HG03064 (cell line): ENCODE measurements around the gene OPN5.

Experiments used
- ATAC-seq: cut with Tn5 transposase; IDR thresholded peaks from one replicate; pipeline ENCODE4 v1.9.1; 2021; ENCODE audit warnings: low read depth; ENCODE audit not compliant: unreplicated experiment

Gene OPN5

GRCh38 chr6:47852727-47853126 lies 70.9 kb downstream of the OPN5 start:
- ATAC-seq, result no peak

GRCh38 chr6:47853766-47854165 lies 71.9 kb downstream of the OPN5 start:
- ATAC-seq, result no peak

GRCh38 chr6:47854971-47855370 lies 73.1 kb downstream of the OPN5 start:
- ATAC-seq, result no peak

GRCh38 chr6:47859175-47859574 lies 77.3 kb downstream of the OPN5 start:
- no peak for ATAC-seq

- no peak for ATAC-seq
Measured at GRCh38 chr6:47862731-47863130, 80.9 kb downstream of the OPN5 start.

GRCh38 chr6:47865206-47865605 lies 83.4 kb downstream of the OPN5 start:
- no peak for ATAC-seq

- ATAC-seq, result no peak
Measured at GRCh38 chr6:47875593-47875992, 93.8 kb downstream of the OPN5 start.
